Measurements from ENCODE around the gene INPP5D. TPM values are rescaled to one million over a fixed set of nuclear protein-coding genes. Genes with fewer than 3 reads are reported as not detected.

The INPP5D gene
- total RNA-seq, 1 donor from 2014 or later: 33.4 TPM

DNA sequence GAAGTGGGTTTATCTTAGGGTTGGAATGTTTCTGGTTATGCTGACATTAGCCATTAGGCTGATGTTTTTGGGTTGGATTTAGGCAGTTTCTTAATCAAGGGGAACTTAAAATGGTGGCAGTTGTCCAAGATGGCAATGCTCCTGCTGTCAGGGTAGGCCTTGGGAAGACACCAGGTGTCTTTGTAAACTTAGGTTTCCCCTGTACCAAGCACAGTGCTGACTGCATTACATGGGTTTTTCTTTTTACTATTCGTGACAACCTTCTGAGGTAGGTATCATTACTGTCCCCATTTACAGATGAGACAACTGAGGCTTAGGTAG is 190.8 kb downstream of the INPP5D start:
- H3K4me1 ChIP-seq: peaks cover 33% of the 10 kb centered on the region
- no peaks in the 10 kb centered on the region for H3K9me3 ChIP-seq
- H3K27ac ChIP-seq: peak overlapping the region; percentile 78
- no peaks in the 10 kb centered on the region for H3K36me3 ChIP-seq
- intact Hi-C loops (cut with DNase I): loop anchor here (5.0 kb wide), 2 partner anchors 404 to 644 kb away; no protein-coding TSS in a partner anchor
- no peaks in the 10 kb centered on the region for H3K27me3 ChIP-seq
- no peak for DNase-seq (ENCODE audit: extremely low spot score in 2 of 2)
- TF ChIP-seq, protein P1, sequence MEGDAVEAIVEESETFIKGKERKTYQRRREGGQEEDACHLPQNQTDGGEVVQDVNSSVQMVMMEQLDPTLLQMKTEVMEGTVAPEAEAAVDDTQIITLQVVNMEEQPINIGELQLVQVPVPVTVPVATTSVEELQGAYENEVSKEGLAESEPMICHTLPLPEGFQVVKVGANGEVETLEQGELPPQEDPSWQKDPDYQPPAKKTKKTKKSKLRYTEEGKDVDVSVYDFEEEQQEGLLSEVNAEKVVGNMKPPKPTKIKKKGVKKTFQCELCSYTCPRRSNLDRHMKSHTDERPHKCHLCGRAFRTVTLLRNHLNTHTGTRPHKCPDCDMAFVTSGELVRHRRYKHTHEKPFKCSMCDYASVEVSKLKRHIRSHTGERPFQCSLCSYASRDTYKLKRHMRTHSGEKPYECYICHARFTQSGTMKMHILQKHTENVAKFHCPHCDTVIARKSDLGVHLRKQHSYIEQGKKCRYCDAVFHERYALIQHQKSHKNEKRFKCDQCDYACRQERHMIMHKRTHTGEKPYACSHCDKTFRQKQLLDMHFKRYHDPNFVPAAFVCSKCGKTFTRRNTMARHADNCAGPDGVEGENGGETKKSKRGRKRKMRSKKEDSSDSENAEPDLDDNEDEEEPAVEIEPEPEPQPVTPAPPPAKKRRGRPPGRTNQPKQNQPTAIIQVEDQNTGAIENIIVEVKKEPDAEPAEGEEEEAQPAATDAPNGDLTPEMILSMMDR (IDR thresholded peaks at IDR 0.05): no peak
- TF ChIP-seq POLR2AphosphoS5 (IDR thresholded peaks at IDR 0.05; ENCODE audit: insufficient read depth in 1 of 2, low read depth in 1 of 2) (no peak), POLR2A (IDR thresholded peaks at IDR 0.05) (no peak)
- H3K4me3 ChIP-seq: peak overlapping the region; percentile 95 to 97

DNA sequence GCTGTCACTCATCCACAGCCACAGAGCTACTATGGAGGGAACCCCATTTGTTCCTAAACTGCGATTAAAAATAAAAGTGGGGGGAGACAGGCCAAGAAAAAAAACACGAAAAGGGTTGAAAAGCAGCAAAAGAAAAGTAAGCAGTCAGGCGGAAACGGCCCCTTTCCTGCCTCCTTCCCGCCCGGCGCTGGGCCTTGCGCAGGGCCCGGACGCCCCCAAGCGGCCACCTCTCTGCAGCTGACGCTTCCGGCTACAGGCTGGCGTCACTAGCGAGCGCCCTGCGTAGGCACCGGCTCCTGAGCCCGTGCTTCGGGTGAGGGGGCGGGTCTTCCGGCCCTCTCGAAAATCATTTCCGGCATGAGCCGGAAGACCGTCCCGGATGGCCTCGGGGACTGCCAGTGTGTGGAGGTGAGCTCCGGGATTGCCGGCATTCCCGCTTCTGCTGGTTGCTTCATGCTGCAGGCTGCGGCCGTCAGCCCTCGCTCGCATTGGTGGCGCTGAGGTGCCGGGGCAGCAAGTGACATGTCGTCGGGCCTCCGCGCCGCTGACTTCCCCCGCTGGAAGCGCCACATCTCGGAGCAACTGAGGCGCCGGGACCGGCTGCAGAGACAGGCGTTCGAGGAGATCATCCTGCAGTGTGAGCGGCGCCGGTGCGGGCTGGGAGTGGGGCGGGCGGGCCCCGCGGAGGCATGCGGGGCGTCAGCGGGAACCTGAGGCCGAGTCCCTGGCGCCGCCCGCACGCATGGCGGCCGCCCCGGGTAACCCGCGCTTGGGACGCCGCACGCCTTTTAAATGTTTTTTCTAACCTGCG is 191.4 kb downstream of the INPP5D start, which contains the start of gene ATG16L1:
TSS of gene ATG16L1 (plus strand) at position 368 of the 811 bp plus-strand sequence. CDS start at position 523, 155 bp downstream.
- Histone ChIP-seq H3K4me1 (peaks cover 33% of the 10 kb centered on the region), H3K36me3 (peaks cover 0 to 5% of the 10 kb centered on the region in 2 donors), H3K27ac (peak within 1 kb of the TSS; percentile 78), H3K4me3 (peak within 1 kb of the TSS; percentile 95 to 97), H3K27me3 (no peaks in the 10 kb centered on the region), H3K9me3 (no peaks in the 10 kb centered on the region)
- peak in 1 of 2 donors; percentile 95 for DNase-seq (ENCODE audit: extremely low spot score in 2 of 2)
- TF ChIP-seq POLR2A (IDR thresholded peaks at IDR 0.05) (peak in 1 of 2 donors; percentile 49), POLR2AphosphoS5 (IDR thresholded peaks at IDR 0.05; ENCODE audit: insufficient read depth in 1 of 2, low read depth in 1 of 2) (peak; percentile 89 to 97)
- TF ChIP-seq, protein P1 (IDR thresholded peaks at IDR 0.05): peak; percentile 76 to 96 (median 92)
- intact Hi-C loops (cut with DNase I): loop anchor here (5.0 kb wide), 2 partner anchors 404 to 644 kb away; no protein-coding TSS in a partner anchor

DNA sequence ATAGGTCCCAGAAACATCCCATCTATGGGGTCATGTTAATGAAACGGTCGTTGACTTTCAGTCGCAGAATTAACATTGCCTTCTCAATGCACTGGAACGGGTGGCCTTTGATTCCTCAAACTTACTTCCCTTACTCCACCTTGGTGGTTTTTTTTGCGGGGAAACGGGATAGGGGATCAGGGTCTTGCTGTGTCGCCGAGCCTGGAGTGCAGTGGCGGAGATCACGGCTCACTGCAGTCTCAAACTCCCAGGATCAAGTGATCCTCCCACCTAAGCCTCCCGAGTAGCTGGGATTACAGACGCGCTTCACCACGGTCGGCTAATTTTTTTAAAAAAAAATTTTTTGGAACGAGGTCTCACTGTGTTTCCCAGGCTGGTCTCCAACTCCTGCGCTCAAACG is 192.1 kb downstream of the INPP5D start:
- Histone ChIP-seq H3K9me3 (no peaks in the 10 kb centered on the region), H3K36me3 (peaks cover 0 to 12% of the 10 kb centered on the region in 2 donors), H3K4me3 (peak overlapping the region; percentile 95 to 97), H3K27ac (peak overlapping the region; percentile 78), H3K27me3 (no peaks in the 10 kb centered on the region), H3K4me1 (peaks cover 33% of the 10 kb centered on the region)
- no peak for DNase-seq (ENCODE audit: extremely low spot score in 2 of 2)
- TF ChIP-seq POLR2AphosphoS5 (IDR thresholded peaks at IDR 0.05; ENCODE audit: insufficient read depth in 1 of 2, low read depth in 1 of 2): no peak
- intact Hi-C loops (cut with DNase I): loop anchor here (5.0 kb wide), 2 partner anchors 405 to 645 kb away; no protein-coding TSS in a partner anchor

DNA sequence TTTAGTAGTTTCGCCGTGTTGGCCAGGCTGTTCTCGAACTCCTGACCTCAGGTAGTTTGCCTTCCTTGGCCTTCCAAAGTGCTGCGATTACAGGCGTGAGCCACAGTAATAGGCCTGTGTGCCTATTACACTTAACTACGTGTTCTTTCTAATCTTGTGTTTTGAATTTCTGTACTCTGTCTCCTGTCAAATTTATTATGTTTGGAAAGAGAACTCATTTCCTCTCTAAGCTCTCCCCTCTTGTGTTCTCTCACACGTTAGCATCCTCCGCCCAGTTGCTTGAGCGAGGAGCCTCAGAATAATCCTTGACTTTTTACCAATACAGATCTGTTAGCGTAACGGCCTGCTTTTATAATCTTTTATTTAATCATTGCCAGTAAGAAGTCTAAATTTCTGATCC is 195.0 kb downstream of the INPP5D start:
- no peak overlapping the region for H3K27ac ChIP-seq
- no peak overlapping the region for H3K4me3 ChIP-seq
- H3K27me3 ChIP-seq: no peaks in the 10 kb centered on the region
- intact Hi-C loops (cut with DNase I): no loop called here
- no peak for DNase-seq (ENCODE audit: extremely low spot score in 2 of 2)
- peaks cover 33% of the 10 kb centered on the region for H3K4me1 ChIP-seq
- no peaks in the 10 kb centered on the region for H3K9me3 ChIP-seq
- TF ChIP-seq POLR2A (IDR thresholded peaks at IDR 0.05) (no peak), POLR2AphosphoS5 (IDR thresholded peaks at IDR 0.05; ENCODE audit: insufficient read depth in 1 of 2, low read depth in 1 of 2) (no peak)
- TF ChIP-seq, protein P1 (IDR thresholded peaks at IDR 0.05): no peak
- peaks cover 0 to 32% of the 10 kb centered on the region in 2 donors for H3K36me3 ChIP-seq

DNA sequence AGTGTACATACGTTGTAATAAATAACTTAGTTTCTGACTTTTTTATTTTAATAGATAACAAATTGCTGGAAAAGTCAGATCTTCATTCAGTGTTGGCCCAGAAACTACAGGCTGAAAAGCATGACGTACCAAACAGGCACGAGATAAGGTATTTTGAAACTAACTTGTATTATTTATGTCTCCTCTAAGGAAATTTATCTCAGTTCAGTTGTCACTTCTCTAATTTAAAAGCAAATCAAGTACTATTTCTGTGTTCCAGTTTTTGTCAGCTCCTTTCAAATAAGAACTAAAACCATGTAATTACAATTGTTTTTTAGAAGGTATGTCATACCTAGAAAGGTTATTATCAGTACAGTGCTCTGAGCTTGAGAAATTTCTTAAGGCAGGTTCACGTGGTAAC is 195.9 kb downstream of the INPP5D start:
- TF ChIP-seq, protein P1 (IDR thresholded peaks at IDR 0.05): no peak
- no peak for TF ChIP-seq POLR2A (IDR thresholded peaks at IDR 0.05)
- TF ChIP-seq POLR2AphosphoS5 (IDR thresholded peaks at IDR 0.05; ENCODE audit: insufficient read depth in 1 of 2, low read depth in 1 of 2): no peak
- intact Hi-C loops (cut with DNase I): no loop called here
- no peaks in the 10 kb centered on the region for H3K27me3 ChIP-seq
- no peak for DNase-seq (ENCODE audit: extremely low spot score in 2 of 2)
- H3K36me3 ChIP-seq: peaks cover 0 to 32% of the 10 kb centered on the region in 2 donors
- H3K4me3 ChIP-seq: no peak overlapping the region
- H3K27ac ChIP-seq: no peak overlapping the region
- peaks cover 33% of the 10 kb centered on the region for H3K4me1 ChIP-seq
- H3K9me3 ChIP-seq: no peaks in the 10 kb centered on the region

Small RNA genes within 50 kb of the gene (small RNA-seq; reads per million reads assigned to genes)
- gene RN7SL32P: not detected

Other genes with a start within 250 kb of the INPP5D start
- gene SNORC, start 190.1 kb upstream of the INPP5D start, total RNA-seq: not detected
- gene NGEF, start 47.1 kb upstream of the INPP5D start, total RNA-seq: 4.9 TPM
- not detected for gene NEU2, start 27.7 kb upstream of the INPP5D start, total RNA-seq
- gene ATG16L1, start 191.3 kb downstream of the INPP5D start, total RNA-seq: 29.2 TPM
- not detected for gene SAG, start 247.5 kb downstream of the INPP5D start, total RNA-seq